IPS DF 4.7 (cell line): ENCODE measurements around the gene TMEM108.

Experiments
- DNase-seq: peaks from one replicate; pipeline ENCODE4 v3.0.0-alpha.2; 2013; ENCODE audit warnings: low spot score; ENCODE audit errors: extremely low read depth

The TMEM108 gene

GRCh38 chr3:133277813-133278212, 239.6 kb downstream of the TMEM108 start:
- DNase-seq: no peak

- no peak for DNase-seq
Observed at GRCh38 chr3:133278260-133279043, 240.3 kb downstream of the TMEM108 start.

- DNase-seq: no peak
Observed at GRCh38 chr3:133280586-133280985, 242.4 kb downstream of the TMEM108 start.

- no peak for DNase-seq
Observed at GRCh38 chr3:133282236-133282635, 244.0 kb downstream of the TMEM108 start.

GRCh38 chr3:133283958-133284807, 246.0 kb downstream of the TMEM108 start:
- peak; percentile 56 for DNase-seq

GRCh38 chr3:133289322-133289721, 251.1 kb downstream of the TMEM108 start:
- DNase-seq: no peak

GRCh38 chr3:133292296-133292695, 254.1 kb downstream of the TMEM108 start:
- no peak for DNase-seq

GRCh38 chr3:133293397-133294110, 255.4 kb downstream of the TMEM108 start:
- DNase-seq: no peak

GRCh38 chr3:133294253-133294652, 256.1 kb downstream of the TMEM108 start:
- no peak for DNase-seq

- no peak for DNase-seq
Observed at GRCh38 chr3:133295199-133295901, 257.2 kb downstream of the TMEM108 start.

GRCh38 chr3:133295944-133296917, 258.0 kb downstream of the TMEM108 start:
- DNase-seq: no peak

- DNase-seq: no peak
Observed at GRCh38 chr3:133296981-133297380, 258.8 kb downstream of the TMEM108 start.

GRCh38 chr3:133300102-133300501, 261.9 kb downstream of the TMEM108 start:
- DNase-seq: no peak

GRCh38 chr3:133301194-133301593, 263.0 kb downstream of the TMEM108 start:
- no peak for DNase-seq

- DNase-seq: no peak
Observed at GRCh38 chr3:133301731-133302130, 263.5 kb downstream of the TMEM108 start.

- DNase-seq: no peak
Observed at GRCh38 chr3:133303430-133303829, 265.2 kb downstream of the TMEM108 start.

GRCh38 chr3:133317866-133318265, 279.7 kb downstream of the TMEM108 start:
- no peak for DNase-seq

- no peak for DNase-seq
Observed at GRCh38 chr3:133328373-133328772, 290.2 kb downstream of the TMEM108 start.

- no peak for DNase-seq
Observed at GRCh38 chr3:133329626-133330025, 291.4 kb downstream of the TMEM108 start.

- DNase-seq: peak; percentile 19
Observed at GRCh38 chr3:133330065-133330464, 291.9 kb downstream of the TMEM108 start.
